ENCODE data around the gene RAB7A.

Gene RAB7A

DNA sequence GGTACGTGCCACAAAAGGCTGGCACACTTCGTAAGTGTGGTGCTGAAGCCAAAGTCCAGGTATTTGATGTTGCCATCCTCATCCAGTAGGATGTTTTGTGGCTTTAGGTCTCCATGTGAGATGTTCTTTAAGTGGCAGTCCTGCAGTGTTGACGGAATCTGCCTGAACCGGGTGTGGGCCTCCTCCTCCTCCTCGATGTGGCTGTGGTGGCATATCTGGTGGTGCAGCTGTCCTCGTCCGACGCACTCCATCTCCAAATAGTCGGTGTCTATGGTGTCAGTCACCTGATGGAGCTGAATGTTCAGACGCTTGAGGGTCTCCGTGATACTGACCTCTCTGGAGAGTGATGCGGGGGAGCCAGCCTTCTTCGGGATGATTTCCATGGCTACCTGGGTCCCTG is 123.0 kb downstream of the RAB7A start:
- DNase-seq (ENCODE audit: low read depth in 1 of 2, low spot score in 1 of 2) = no peak

DNA sequence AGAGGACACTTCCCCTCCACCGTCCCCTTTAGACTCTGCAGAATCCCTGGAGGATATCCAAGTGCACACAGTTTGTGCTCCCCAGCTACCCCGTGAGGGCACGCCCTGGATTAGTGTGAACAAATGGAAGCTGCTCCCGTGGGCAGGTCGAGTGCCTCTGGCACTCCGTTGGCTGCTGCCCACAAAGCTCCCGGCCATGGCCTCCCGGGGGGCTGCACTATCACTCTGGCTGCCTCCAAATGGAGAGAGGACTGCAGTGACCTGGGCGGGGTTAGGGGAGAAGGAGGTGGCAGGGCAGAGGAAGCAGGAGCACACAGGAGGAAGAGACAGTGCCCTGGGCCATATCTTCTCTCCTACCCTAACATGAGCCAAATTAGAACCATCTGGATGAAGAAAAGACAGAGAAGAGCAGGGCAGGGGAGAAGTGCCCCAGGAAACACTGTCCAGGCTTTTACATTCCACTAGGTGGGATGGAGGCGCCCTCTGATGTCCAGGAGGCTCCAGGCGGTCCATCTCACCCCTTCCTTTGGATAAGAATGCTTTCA is 124.0 kb downstream of the RAB7A start:
- no peak for DNase-seq (ENCODE audit: low read depth in 1 of 2, low spot score in 1 of 2)

DNA sequence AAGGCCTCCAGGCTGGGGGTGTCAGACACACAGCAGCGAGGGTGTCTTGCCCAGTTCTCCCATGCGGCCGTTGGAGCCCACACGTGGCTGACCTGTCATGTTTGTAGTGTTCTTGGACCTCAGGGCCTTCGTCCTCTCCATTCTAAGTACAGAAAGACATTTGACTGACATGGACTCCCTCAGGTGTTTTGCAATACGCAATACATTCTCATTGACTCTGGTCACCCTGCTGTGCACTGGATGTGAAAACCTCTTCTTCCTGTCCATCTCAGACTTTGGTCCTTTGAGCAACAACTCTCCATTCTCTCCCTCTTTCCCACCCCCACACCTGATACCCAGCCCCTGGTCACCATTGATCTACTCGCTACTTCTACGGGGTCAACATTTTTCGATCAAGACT is 124.6 kb downstream of the RAB7A start:
- no peak for DNase-seq (ENCODE audit: low read depth in 1 of 2, low spot score in 1 of 2)

DNA sequence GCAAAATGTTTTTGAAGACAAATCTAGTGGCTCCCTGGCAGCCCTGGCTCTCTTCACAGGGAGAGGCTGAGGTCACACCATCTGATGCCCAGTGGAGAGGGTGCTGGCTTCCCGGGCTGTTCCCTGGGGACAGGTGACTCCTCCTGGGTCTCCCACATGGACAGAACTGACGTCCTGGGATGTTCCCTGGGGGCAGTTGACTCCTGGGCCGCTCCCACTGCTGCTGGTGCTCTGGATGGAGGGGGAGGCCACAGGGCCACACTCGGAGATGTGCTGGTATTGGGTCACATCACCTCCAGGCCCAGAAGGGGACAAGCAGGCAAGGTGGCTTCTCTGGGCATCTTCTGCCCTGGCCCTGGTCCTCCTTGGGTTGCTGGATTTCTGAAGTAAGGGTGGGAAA is 125.6 kb downstream of the RAB7A start:
- no peak for DNase-seq (ENCODE audit: low read depth in 1 of 2, low spot score in 1 of 2)

DNA sequence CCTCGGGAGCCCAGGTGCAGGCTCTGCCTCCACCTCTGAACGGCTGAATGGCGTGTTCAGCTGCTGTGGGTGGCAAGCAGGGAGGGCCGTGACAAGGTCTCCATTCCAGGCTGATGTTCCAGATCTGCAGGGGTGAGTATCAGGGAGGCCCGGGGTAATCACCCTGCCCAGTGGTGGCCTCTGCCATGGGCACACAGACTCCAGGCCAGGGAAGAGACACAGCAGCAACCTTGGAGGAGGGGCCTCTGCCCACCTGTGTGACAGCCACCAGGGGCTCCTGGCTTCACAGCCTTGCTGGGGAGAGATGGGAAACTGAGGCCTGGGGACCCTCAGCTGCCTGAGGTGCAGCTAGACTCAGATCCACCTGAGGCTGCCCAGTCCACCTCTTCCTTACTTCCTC is 127.8 kb downstream of the RAB7A start:
- no peak for DNase-seq (ENCODE audit: low read depth in 1 of 2, low spot score in 1 of 2)

DNA sequence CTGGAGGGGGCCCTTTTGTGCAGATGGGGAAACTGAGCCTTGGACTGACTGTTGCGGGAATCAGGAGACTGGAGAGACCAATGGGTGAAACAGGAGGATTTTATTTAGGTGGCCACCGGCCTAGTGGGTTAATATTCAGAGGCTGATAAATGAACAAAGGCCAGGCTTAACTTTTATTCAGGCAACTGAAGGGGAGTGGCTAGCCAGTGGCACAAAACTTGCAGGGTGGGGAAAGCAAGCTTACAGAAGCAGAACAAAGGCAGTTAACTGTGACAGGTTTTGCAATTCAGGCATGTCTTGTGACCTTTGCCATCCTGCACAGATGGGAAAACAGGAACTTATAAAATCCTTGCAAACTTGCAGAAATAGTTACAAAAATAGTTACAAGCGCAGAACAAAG is 128.5 kb downstream of the RAB7A start:
- no peak for DNase-seq (ENCODE audit: low read depth in 1 of 2, low spot score in 1 of 2)

DNA sequence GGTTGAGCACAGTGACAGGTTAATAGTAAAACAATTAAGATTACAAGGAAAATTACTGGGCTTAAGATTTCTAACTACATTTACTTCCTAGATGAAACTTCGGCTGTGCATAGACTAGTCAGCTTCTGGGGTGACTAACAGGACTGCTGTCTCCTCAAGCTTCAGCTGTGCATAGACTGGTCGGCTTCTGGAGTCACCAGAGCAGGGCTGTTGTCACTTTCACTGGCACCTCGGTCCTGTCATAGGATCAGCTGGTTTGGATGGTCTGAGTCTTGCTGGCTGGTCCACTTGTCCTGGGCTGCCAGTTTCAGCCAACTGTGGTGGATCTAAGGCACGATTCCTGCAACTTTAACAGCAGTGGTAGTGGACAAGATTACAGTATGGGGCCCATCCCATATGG is 129.6 kb downstream of the RAB7A start:
- DNase-seq (ENCODE audit: low read depth in 1 of 2, low spot score in 1 of 2) = no peak

DNA sequence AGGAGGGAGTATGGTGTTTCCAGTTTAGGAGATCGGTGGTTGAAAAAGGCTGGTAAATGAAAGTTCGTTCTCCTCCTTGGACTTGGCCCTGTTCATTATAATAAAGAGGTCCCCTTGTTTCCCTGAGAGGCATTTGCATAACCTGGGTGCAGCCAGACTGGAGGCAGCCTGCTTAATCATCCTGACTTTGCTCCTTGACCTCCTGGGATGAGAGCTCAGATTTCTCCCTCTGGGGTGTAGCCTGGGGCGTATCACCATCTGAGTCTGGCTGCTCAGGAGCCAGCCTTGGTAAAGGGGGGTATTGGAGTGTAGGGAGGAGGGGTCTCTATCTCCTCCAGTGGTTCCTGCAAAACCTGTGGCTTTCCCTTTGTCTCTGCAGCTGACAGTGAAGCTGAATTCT is 132.2 kb downstream of the RAB7A start:
- no peak for DNase-seq (ENCODE audit: low read depth in 1 of 2, low spot score in 1 of 2)

DNA sequence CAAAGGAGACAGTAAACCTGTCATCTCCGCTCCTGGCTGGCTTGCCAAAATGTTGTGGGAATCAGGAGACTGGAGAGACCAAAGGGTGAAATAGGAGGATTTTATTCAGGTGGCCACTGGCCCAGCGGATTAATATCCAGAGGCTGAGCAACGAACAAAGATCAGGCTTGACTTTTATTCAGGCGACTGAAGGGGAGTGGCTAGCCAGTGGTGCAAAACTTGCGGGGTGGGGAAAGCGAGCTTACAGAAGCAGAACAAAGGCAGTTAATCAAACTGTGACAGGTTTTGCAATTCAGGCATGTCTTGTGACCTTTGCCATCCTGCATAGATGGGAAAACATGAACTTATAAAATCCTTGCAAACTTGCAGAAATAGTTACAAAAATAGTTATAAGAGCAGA is 133.6 kb downstream of the RAB7A start:
- DNase-seq (ENCODE audit: low read depth in 1 of 2, low spot score in 1 of 2) = no peak

DNA sequence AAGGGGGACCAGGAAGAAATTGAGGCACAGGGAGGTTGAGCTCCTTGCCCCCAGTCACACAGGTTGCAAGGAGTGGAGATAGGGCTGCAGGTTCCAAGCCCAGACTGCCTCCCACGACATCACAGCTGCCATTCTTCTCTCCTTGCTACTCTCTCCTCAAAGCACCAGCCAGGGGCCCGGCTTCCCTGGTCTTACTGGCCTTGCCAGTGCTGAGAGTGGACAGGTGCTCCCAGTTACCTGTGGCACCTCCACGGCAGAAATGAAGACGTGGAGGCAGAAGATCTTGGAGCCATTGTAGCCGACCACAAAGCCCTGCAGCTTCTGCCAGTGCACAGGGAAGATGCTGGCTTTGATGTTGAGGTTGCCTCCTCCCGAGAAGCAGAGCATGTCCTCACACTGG is 135.5 kb downstream of the RAB7A start:
- no peak for DNase-seq (ENCODE audit: low read depth in 1 of 2, low spot score in 1 of 2)

DNA sequence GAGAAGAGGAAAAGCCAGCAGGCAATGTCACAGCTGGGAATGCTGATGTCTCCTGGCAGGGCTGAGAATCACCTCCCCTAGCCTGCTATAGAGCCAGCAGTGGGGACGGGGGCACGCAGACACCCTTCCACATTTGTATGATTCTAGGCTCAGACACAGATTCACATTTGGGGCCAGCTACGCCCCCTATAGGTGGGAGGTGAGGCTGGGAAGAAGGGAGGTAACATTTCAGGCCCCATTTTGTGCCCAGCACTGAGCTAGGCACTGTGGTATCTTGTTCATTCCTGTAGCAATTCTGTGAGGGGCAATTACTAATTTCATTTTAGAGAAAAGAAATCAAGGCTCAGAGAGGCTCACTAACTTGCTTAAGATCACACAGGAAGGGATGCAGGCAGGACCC is 137.6 kb downstream of the RAB7A start:
- no peak for DNase-seq (ENCODE audit: low read depth in 1 of 2, low spot score in 1 of 2)
